Endometrial microvascular endothelial cells (primary cell): Measurements from ENCODE around the gene DUSP10. TPM values are rescaled to one million over a fixed set of nuclear protein-coding genes. Genes with fewer than 3 reads are reported as not detected.

Source experiments
- in situ Hi-C: cut with HindIII; loops from 2 replicates; pipeline ENCODE4 v1.10.0; 2017; ENCODE audit warnings: low sequenced_read_pairs, low pct_unique_long_range_greater_than_20kb; ENCODE audit errors: inconsistent ontology term
- total RNA-seq: library from RNA; depleted of rRNA; stranded (reverse); fragments of >200 nt; gene quantifications from one replicate; pipeline ENCODE4 v1.2.3, GENCODE V29; 2015; ENCODE audit errors: inconsistent ontology term

The DUSP10 gene
- total RNA-seq, result 2.9 TPM

GRCh38 chr1:221741703-221742554 is at the start of gene DUSP10:
TSS of gene DUSP10 (minus strand) at chr1:221742089. CDS start at chr1:221739744, 2,345 bp downstream.
- in situ Hi-C loops, result no loop called here

DNA sequence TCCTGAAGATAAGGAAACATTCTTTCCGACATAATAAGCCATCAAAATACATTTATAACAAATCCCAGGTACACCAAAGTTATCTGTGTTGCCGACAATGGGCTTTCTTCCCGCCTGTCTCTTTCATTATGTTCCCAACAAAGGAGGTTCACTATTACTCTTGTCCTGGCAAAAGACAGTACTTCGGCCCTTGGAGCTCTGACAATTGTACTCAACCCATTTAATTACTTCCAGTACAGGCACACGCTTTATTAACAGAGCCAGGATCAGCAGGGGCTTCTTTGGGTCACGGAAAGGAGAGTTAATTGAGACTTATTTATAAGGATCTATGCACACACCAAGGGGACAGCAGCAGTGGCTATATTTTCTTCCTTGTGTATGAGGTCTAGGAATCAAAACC is 46.6 kb upstream of the DUSP10 start:
- in situ Hi-C loops, result no loop called here

- in situ Hi-C loops, result no loop called here
Measured at GRCh38 chr1:221786647-221787046, 44.8 kb upstream of the DUSP10 start.

DNA sequence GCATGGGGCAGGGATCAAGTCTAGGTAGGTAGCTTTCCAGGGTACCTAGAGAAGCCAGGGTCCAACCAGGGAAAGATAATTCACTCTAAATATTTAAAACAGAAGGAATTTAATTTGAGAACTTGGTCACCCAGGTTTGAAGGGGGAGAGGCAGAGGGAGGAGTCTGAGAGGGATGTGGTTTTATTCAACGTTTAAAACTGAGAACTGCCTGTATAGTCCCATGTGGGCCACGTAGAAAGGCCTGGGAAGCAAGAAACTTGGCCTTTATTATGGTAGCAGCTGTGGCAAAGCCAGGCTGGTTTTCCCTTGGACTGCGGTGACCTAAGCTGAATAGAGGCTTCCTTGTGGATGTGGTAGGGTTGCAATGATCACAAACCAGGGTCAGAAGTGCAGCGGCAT is 42.0 kb upstream of the DUSP10 start:
- in situ Hi-C loops, result no loop called here

DNA sequence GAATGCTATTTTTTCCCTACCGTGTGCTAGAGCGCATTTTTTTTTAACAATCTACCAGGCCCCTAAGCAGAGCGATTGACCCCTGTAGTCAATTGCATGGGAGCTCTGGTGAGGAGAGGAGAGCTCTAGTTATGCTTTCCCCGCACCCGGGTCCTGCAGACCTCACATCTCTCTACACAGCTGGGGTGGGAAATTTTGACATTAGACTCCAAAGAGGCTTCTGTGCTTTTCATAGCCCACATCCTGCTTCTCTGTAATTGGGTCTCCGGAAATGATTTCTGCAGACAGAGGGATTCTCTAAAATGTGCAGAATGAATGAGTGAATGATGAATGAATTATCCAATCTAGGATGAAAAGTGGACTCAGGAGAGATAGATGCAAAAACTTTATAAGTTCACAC is 41.5 kb upstream of the DUSP10 start:
- in situ Hi-C loops, result no loop called here

DNA sequence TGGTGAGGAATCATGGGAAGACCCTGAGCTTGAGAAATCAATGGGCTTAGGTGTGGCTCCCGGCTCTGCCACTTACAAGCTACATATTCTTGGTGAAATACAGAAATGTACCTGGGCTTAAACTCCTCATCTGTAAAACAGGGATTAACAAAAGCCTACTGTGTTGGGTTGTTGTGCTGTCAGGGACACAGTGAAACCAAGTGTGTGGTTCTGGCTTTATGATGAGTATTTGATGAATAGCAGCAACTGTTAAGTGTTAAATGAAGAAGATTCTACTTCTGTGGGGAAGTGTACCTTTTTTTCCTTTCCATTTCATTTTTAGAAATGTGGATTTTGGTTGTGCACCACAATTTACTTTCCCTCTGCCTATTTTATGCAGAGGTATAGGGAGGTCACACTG is 41.1 kb upstream of the DUSP10 start:
- in situ Hi-C loops, result no loop called here

DNA sequence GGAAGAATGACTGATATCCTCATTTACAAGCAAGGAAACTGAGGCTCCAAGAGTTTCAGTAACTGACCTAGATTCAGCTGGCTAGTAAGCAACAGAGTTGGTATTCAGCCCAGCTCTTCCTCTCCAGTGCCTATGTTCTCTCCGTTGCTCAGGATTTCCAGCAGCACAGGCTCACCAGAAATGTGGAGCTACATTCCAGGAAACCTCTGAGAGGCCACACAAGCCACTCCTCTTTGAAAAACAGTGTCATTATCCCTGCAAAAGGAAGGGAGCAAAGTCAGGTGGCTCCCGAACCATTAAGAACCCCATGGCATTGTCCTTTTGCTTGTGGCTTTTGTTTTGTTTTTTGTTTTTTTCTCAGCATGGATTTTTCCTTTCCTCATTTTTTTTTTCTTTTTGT is 40.6 kb upstream of the DUSP10 start:
- in situ Hi-C loops, result no loop called here

DNA sequence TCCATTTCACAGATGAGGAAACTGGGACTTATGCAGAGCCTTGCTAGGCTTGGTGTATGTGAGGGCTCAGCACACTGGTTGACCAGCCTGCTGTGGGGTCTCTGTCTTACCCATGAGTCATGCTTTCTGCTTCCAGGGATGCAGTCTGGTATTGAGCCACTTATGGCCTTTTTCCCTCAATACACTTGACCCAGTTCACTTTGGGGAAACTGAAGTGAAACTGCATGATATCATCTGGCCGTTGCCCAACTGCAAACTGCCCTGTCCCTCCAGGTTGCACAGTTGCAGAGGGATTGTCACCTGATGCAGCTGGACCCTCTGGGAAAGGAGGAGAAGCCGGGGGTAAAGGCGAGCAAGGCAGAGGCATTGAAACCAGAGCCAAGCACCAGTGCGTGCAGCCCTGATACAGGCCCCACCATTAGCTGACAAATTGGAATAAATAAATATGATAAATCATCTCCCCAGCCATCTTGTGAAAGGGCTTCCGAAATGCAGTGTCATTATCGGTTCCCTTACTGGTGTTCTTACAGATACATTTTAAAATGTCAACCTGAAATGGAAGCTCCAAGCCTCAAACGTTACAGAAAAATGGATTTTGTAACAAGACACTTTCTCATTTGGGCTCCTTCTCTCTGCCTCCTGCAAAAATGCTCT is 39.3 kb upstream of the DUSP10 start:
- in situ Hi-C loops, result no loop called here

DNA sequence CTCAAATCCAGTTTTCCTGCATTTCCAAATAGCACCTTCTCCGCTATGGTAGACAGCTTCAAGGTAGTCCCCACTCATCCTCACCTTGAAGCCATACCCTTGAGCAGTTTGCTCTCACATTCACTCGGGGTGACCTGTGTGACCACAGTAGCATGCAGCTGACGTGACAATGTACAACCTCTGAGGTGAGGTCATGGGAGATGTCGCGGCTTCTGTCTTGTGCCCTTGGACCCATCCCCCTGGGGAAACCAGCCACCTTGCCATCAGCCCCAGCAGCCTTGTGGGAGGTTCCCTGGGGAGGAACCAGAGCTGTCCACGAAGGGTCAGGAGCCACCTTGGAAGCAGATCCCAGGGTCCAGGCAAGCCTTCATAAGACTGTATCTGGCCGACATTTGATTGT is 38.3 kb upstream of the DUSP10 start:
- in situ Hi-C loops, result no loop called here

- in situ Hi-C loops, result no loop called here
Measured at GRCh38 chr1:221779771-221780170, 37.9 kb upstream of the DUSP10 start.

- in situ Hi-C loops, result no loop called here
Measured at GRCh38 chr1:221778535-221779142, 36.8 kb upstream of the DUSP10 start.

- in situ Hi-C loops, result no loop called here
Measured at GRCh38 chr1:221778125-221778524, 36.2 kb upstream of the DUSP10 start.

GRCh38 chr1:221777431-221778072 is 35.7 kb upstream of the DUSP10 start:
- in situ Hi-C loops, result no loop called here

DNA sequence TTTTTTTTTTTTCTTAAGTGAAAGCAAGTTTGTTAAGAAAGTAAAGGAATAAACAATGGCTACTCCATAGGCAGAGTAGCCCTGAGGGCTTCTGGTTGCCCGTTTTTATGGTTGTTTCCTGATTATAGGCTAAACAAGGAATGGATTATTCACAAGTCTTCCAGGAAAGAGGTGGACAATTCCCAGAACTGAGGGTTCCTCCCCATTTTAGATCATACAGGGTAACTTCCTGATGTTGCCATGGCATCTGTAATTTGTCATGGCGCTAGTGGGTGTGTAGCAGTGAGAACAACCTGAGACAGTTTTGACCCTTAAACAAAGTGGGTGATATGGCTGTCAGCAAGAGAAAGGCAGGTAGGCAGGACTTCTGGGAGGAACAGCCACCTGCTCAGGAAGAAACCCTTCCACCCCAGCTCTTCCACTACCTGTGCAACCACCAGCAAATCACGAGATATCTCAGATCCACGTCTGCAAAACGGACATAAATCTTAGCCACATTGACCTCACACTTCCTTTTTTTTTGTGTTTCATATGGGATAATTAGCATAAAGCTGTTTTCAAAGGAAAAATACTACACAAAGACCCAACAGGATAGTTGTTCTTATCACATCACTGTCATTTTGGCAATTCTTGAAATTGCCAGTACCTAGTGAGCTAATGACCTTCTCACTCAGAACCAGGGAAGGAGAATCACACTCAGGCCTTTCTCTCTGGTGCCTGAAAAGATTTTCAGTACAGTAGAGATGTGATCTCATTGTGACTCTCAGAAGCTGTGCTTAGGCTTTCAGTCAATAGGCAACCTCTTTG is 34.8 kb upstream of the DUSP10 start:
- in situ Hi-C loops, result no loop called here

GRCh38 chr1:221775206-221775605 is 33.3 kb upstream of the DUSP10 start:
- in situ Hi-C loops, result no loop called here

DNA sequence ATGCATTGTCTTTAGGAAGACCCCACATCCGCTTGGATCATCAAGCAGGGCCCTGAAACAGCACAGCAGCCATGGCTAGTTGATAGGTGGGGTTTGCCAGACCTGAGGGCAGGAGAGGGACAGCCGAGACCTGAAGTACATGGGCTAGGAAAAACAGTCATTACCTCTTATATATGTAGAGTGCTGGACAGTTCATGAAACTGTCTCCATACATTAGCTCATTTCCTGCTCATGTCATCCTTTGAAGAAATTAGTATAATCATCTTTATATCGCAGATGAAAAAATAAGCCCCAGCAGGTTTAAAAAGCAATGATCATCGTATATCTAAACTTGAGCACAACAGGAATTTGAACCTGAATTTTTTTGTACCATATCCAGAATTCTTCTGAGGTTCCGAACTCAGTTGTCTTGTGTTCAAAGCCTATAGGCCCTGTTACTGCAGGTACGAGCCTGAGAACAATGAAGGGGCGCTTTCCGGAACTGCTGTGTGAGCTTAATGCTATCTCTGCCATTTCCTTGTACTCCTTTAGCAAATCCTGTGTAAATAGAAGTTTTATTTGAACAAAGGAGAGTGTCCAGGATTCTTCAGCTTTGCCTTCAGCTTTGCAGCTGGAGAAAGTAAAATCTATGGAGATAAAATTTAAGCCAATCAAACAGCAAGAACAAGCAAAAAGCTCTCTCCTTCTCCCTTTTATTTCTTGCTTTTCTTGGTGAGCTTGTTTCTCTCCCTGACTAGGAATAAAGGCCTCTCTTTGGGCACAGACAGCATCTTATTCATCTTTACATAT is 32.4 kb upstream of the DUSP10 start:
- in situ Hi-C loops, result no loop called here

- in situ Hi-C loops, result no loop called here
Measured at GRCh38 chr1:221773383-221773782, 31.5 kb upstream of the DUSP10 start.

- in situ Hi-C loops, result no loop called here
Measured at GRCh38 chr1:221772117-221772516, 30.2 kb upstream of the DUSP10 start.
